CD4-positive, alpha-beta T cell (primary cell): ENCODE data around the gene RANGRF. TPM values are rescaled to one million over a fixed set of nuclear protein-coding genes. Genes with fewer than 3 reads are reported as not detected.

Source experiments
- ATAC-seq: fragments of 200-7000 bp; cut with Tn5 transposase; one replicate; pipeline ENCODE4 v1.10.0; 2022; ENCODE audit warnings: mild to moderate bottlenecking; ENCODE audit not compliant: poor library complexity
- CTCF ChIA-PET: fragments of 350-600 bp; sonication (Branson Sonifier 250); formaldehyde crosslinking; loops from one replicate; lab custom pipeline; 2021; ENCODE audit warnings: antibody characterized with exemption, inconsistent platforms; lab: Charles Lee
- POLR2A ChIA-PET: fragments of 350-600 bp; sonication (Branson Sonifier 250); formaldehyde crosslinking; loops from one replicate; lab custom pipeline; 2021; ENCODE audit warnings: antibody characterized with exemption, inconsistent platforms; lab: Charles Lee
- DNase-seq, 14 experiments: peaks; one replicate each; pipeline ENCODE4 v3.0.0-alpha.2; 2013 to 2020; ENCODE audit warnings: mixed read lengths in 2 of 14
- H3K27ac ChIP-seq, 2 donors: one replicate each; pipeline versions ENCODE4 v1.5.1 to v1.7.0; 2013; ENCODE audit warnings: low read length in 2 of 2, low read depth in 1 of 2, mild to moderate bottlenecking in 1 of 2
- H3K27me3 ChIP-seq, 2 experiments: 1 replicate in 1 of 2; 2 replicates in 1 of 2; pipeline versions ENCODE4 v1.6.1 to v1.7.0; 2013; ENCODE audit warnings: low read length in 2 of 2, control low read depth in 1 of 2, mild to moderate bottlenecking in 1 of 2, moderate library complexity in 1 of 2; ENCODE audit not compliant: insufficient read depth in 2 of 2, control insufficient read depth in 1 of 2
- H3K36me3 ChIP-seq: one replicate; pipeline ENCODE4 v1.6.1; 2013; ENCODE audit warnings: low read length, control low read depth; ENCODE audit not compliant: insufficient read depth
- H3K4me1 ChIP-seq: one replicate; pipeline ENCODE4 v1.6.1; 2013; ENCODE audit warnings: low read length, control low read depth; ENCODE audit not compliant: insufficient read depth
- H3K4me3 ChIP-seq: one replicate; pipeline ENCODE4 v1.5.1; 2013; ENCODE audit warnings: mild to moderate bottlenecking, low read length, moderate library complexity
- H3K9me3 ChIP-seq, 2 experiments: 1 replicate in 1 of 2; 2 replicates in 1 of 2; pipeline versions ENCODE4 v1.6.1 to v1.7.0; 2013; ENCODE audit warnings: low read length in 2 of 2, mild to moderate bottlenecking in 2 of 2, control low read depth in 1 of 2, moderate library complexity in 1 of 2; ENCODE audit not compliant: control insufficient read depth in 1 of 2, insufficient read depth in 1 of 2
- H3K27ac Mint-ChIP-seq: one replicate; pipeline ENCODE4 v1.8.0; 2020; ENCODE audit warnings: mixed read lengths
- H3K27me3 Mint-ChIP-seq: one replicate; pipeline ENCODE4 v1.8.0; 2021; ENCODE audit warnings: mixed read lengths
- H3K36me3 Mint-ChIP-seq: one replicate; pipeline ENCODE4 v1.8.0; 2021; ENCODE audit warnings: low read depth, mixed read lengths
- H3K4me1 Mint-ChIP-seq: one replicate; pipeline ENCODE4 v1.8.0; 2021; ENCODE audit warnings: low read depth, mixed read lengths
- H3K4me3 Mint-ChIP-seq: one replicate; pipeline ENCODE4 v1.8.0; 2020; ENCODE audit warnings: mild to moderate bottlenecking, mixed read lengths
- H3K9me3 Mint-ChIP-seq: one replicate; pipeline ENCODE4 v1.8.0; 2020; ENCODE audit warnings: mixed read lengths
- CTCF ChIP-seq: fragments of 200-600 bp; IDR thresholded peaks from one replicate; pipeline ENCODE4 v1.8.0; 2022; ENCODE audit warnings: antibody characterized with exemption, mild to moderate bottlenecking
- intact Hi-C, 2 experiments: fragments of 100-400 bp; cut with DNase I in 1 of 2; cut with micrococcal nuclease in 1 of 2; formaldehyde crosslinking; loops; one replicate each; pipeline versions ENCODE4 v1.15.1 to v1.9.0; 2023 to 2025; cut with DNase I, micrococcal nuclease
- total RNA-seq, 174 experiments: library from RNA in 2 of 174; stranded (reverse) in 2 of 174; gene quantifications; one replicate each; pipeline ENCODE4 v1.2.3 and lab custom pipeline; 2021 to 2026

Gene RANGRF
- total RNA-seq, 2 experiments from 2014 or later = 23.1 to 24.6 TPM

- no peaks in the 10 kb centered on the region for H3K36me3 ChIP-seq
- peak overlapping the region; percentile 95 for H3K27ac Mint-ChIP-seq
- peak overlapping the region; percentile 98 for H3K4me3 Mint-ChIP-seq
- ATAC-seq = no peak
- H3K27ac ChIP-seq = no peak overlapping the region
- H3K27me3 ChIP-seq = no peaks in the 10 kb centered on the region
- peaks cover 52% of the 10 kb centered on the region for H3K4me1 Mint-ChIP-seq
- intact Hi-C loops = loop anchor here in 1 of 2 experiments (5.0 kb wide), 1 partner anchor 87 kb away; the partner anchor contains the start of gene KRABD2
- no peaks in the 10 kb centered on the region for H3K9me3 Mint-ChIP-seq
- H3K27me3 Mint-ChIP-seq = no peaks in the 10 kb centered on the region
- CTCF ChIA-PET = no interaction called here
- no peak overlapping the region for H3K4me3 ChIP-seq
- H3K36me3 Mint-ChIP-seq = peaks cover 8% of the 10 kb centered on the region
- H3K9me3 ChIP-seq = no peaks in the 10 kb centered on the region
- POLR2A ChIA-PET = interaction anchor here (1.8 kb wide), 1 partner anchor 100 kb away, joined by 6 read pairs; the partner anchor contains the start of gene BORCS6
- H3K4me1 ChIP-seq = peaks cover 40% of the 10 kb centered on the region
- no peak for DNase-seq
- TF ChIP-seq CTCF = no peak
Measured at GRCh38 chr17:8290043-8290442, 1.6 kb downstream of the RANGRF start.

- ATAC-seq (no peak), DNase-seq (no peak)
- H3K4me1 ChIP-seq = peaks cover 44% of the 10 kb centered on the region
- POLR2A ChIA-PET = interaction anchor here (0.9 kb wide), 1 partner anchor 174 kb away, joined by 3 read pairs; no protein-coding TSS in a partner anchor
- H3K27me3 Mint-ChIP-seq = no peaks in the 10 kb centered on the region
- H3K27ac Mint-ChIP-seq = peak overlapping the region; percentile 11
- no peak overlapping the region for H3K27ac ChIP-seq
- no peaks in the 10 kb centered on the region for H3K9me3 ChIP-seq
- H3K4me3 ChIP-seq = no peak overlapping the region
- H3K4me1 Mint-ChIP-seq = peaks cover 56% of the 10 kb centered on the region
- no peak for TF ChIP-seq CTCF
- H3K27me3 ChIP-seq = no peaks in the 10 kb centered on the region
- CTCF ChIA-PET = interaction anchor here (0.6 kb wide), 1 partner anchor 49 kb away, joined by 3 read pairs; no protein-coding TSS in a partner anchor
- intact Hi-C loops = loop anchor here in 1 of 2 experiments (5.0 kb wide), 1 partner anchor 84 kb away; the partner anchor contains the start of gene KRABD2
- peaks cover 8% of the 10 kb centered on the region for H3K36me3 Mint-ChIP-seq
- H3K36me3 ChIP-seq = no peaks in the 10 kb centered on the region
- no peaks in the 10 kb centered on the region for H3K9me3 Mint-ChIP-seq
- peak overlapping the region; percentile 80 for H3K4me3 Mint-ChIP-seq
Measured at GRCh38 chr17:8292639-8293395, 4.3 kb downstream of the RANGRF start.

GRCh38 chr17:8294361-8294760 is 5.9 kb downstream of the RANGRF start:
- ChIA-PET POLR2A (interaction anchor here (1.7 to 3.2 kb wide), 4 partner anchors 46 to 108 kb away, joined by 6 to 117 read pairs (median 40); partner anchors contain the start of genes BORCS6, CTC1 and PFAS), CTCF (interaction anchor here (2.0 kb wide), 1 partner anchor 71 kb away, joined by 8 read pairs; no protein-coding TSS in a partner anchor)
- no peak overlapping the region for H3K4me3 ChIP-seq
- DNase-seq (peak in 1 of 14 experiments; percentile 21), ATAC-seq (no peak)
- Mint-ChIP-seq H3K4me1 (peaks cover 44% of the 10 kb centered on the region), H3K36me3 (no peaks in the 10 kb centered on the region), H3K27me3 (no peaks in the 10 kb centered on the region), H3K27ac (peak overlapping the region; percentile 79), H3K9me3 (no peaks in the 10 kb centered on the region), H3K4me3 (peak overlapping the region; percentile 95)
- no peaks in the 10 kb centered on the region for H3K27me3 ChIP-seq
- H3K36me3 ChIP-seq = no peaks in the 10 kb centered on the region
- TF ChIP-seq CTCF = no peak
- H3K9me3 ChIP-seq = no peaks in the 10 kb centered on the region
- intact Hi-C loops = loop anchor here in 1 of 2 experiments (5.0 kb wide), 1 partner anchor 83 kb away; the partner anchor contains the start of gene KRABD2
- H3K4me1 ChIP-seq = peaks cover 31% of the 10 kb centered on the region
- H3K27ac ChIP-seq = no peak overlapping the region
